CD4-positive, alpha-beta T cell treated with Interleukin-17A for 4 hours (primary cell): ENCODE measurements around the gene ACVR1B.

Experiments
- DNase-seq: peaks from one replicate; pipeline ENCODE4 v3.0.0-alpha.2; 2020; ENCODE audit warnings: mixed read lengths

ACVR1B gene

GRCh38 chr12:51944608-51945233 is 6.8 kb upstream of the ACVR1B start:
- DNase-seq: no peak

GRCh38 chr12:51947246-51947996 is 4.1 kb upstream of the ACVR1B start:
- no peak for DNase-seq

GRCh38 chr12:51948066-51948465 is 3.4 kb upstream of the ACVR1B start:
- DNase-seq: no peak

- no peak for DNase-seq
Observed at GRCh38 chr12:51949342-51950030, 2.0 kb upstream of the ACVR1B start.

- no peak for DNase-seq
Observed at GRCh38 chr12:51950682-51951198, 759 bp upstream of the ACVR1B start.

- DNase-seq: no peak
Observed at GRCh38 chr12:51951843-51952722, 584 bp downstream of the ACVR1B start.

GRCh38 chr12:51953089-51953488 is 1.6 kb downstream of the ACVR1B start:
- DNase-seq: no peak

- DNase-seq: no peak
Observed at GRCh38 chr12:51953864-51954263, 2.4 kb downstream of the ACVR1B start.

GRCh38 chr12:51954561-51955361 is 3.3 kb downstream of the ACVR1B start:
- no peak for DNase-seq

GRCh38 chr12:51955702-51956101 is 4.2 kb downstream of the ACVR1B start:
- DNase-seq: no peak

- no peak for DNase-seq
Observed at GRCh38 chr12:51958542-51958941, 7.0 kb downstream of the ACVR1B start.

- DNase-seq: no peak
Observed at GRCh38 chr12:51959211-51959610, 7.7 kb downstream of the ACVR1B start.

GRCh38 chr12:51959921-51960320 is 8.4 kb downstream of the ACVR1B start:
- no peak for DNase-seq

- no peak for DNase-seq
Observed at GRCh38 chr12:51960488-51960887, 9.0 kb downstream of the ACVR1B start.

GRCh38 chr12:51960890-51961289 is 9.4 kb downstream of the ACVR1B start:
- DNase-seq: no peak

GRCh38 chr12:51961834-51962233 is 10.3 kb downstream of the ACVR1B start:
- DNase-seq: no peak

- no peak for DNase-seq
Observed at GRCh38 chr12:51962737-51963136, 11.2 kb downstream of the ACVR1B start.

- no peak for DNase-seq
Observed at GRCh38 chr12:51963477-51963876, 12.0 kb downstream of the ACVR1B start.

- DNase-seq: no peak
Observed at GRCh38 chr12:51969643-51970042, 18.1 kb downstream of the ACVR1B start.

- DNase-seq: peak; percentile 34
Observed at GRCh38 chr12:51970904-51971646, 19.6 kb downstream of the ACVR1B start.
